HG03460 (cell line): ENCODE results near the gene TNS1.

ENCODE experiments used
- ATAC-seq: cut with Tn5 transposase; IDR thresholded peaks from one replicate; pipeline ENCODE4 v1.9.1; 2021; ENCODE audit not compliant: unreplicated experiment

The TNS1 gene

DNA sequence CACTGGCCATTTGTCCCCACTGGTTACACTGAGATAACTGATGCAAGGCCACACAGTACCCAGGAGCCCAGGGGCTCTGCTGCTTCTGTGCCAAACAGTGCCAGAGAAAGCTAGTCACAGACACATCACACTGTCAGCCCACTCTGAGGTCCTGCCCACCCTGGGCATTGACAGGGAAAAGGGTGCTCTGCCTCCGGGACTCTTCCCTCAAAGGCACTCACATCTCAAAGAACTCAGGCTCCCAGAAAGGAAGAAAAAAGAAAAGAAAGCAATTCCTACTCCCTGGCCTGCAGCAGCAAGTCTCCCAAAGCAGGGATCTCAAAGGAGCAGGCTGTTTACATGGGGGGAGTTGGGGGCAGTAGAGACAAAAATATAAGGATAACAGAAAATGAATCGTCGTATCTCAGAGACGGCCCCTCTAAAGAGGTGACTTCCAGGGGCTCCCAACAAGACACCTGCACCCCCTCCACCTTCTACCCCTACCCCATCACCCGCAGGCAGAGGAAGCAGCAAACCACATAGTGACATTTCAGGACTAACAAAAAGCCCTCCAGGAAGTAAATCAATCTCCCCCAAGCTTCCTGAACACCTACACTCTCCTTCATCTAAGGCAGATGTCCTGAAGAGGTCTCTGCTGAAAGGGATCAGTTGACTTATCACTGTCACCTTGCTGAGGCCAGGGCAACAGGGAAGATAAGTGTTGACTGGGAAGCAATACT is 247.6 kb downstream of the TNS1 start:
- no peak for ATAC-seq

DNA sequence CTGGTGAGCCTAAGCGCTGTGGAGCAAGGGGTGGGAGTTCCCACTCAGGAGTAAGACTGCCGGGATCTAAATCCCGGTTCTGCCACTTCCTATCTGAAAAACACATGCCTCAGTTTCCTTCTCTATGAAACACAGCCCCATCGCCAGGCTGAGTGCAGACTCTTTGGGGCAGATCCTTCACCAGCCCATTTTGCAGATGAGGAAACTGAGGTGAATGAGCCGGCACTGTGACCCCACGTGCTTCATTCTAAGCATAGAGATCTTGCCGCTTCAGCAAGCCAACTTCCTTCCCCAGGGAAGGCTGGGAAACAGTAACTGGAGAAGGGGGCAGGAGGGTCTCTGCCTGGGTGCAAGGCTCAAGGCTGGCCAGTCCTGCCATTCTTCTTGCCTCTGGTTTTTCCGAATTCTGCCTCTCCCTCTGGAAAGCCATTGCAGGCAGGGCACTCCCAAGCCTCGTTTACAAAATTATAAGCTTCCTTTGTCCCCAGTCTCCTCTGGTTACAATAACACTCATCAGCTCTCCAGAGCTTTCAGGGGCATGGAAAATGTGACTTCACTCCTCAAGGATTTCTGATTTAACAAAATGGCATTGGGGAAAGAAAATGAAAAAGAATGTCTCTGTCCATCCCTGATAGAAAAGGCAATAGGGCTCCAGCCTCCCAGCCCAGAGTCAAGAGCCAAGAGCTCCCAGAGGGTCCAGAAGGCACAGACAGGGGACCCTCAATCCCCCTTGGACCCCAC is 249.2 kb downstream of the TNS1 start:
- ATAC-seq: no peak

DNA sequence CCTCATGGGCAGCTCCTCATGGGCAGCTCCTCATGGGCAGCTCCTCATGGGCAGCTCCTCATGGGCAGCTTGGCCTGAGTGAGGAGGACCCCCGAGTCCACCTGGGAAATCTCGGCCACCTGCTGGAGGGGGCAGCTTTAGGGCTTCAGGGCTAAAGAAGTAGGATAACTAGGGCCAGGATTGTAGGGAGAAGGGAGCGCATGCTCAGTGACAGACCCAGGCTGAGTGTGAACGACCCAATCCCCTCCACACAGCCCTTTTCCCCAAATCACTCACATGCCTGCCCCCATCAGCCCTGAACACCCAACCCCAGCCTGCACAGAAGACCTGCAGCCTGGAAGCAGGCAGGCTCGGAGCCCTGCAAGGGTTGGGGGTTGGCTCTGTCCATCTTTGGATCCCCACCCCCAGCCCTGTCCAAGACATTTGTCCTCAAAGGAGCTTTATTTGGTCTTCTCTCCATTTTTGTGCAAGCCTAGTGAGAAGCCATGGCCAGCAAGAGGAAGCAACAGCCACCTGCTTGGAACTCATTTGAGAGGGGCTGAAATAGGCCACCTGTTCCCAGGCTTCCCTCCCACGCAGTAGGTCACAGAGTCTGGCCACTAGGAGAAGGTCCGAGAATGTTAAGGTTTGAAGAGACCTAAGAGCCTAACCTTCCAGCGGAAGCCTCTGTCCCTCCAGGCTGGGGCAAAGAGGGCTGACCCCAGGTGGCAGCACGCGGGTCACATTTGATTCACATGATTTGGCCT is 249.9 kb downstream of the TNS1 start:
- no peak for ATAC-seq

DNA sequence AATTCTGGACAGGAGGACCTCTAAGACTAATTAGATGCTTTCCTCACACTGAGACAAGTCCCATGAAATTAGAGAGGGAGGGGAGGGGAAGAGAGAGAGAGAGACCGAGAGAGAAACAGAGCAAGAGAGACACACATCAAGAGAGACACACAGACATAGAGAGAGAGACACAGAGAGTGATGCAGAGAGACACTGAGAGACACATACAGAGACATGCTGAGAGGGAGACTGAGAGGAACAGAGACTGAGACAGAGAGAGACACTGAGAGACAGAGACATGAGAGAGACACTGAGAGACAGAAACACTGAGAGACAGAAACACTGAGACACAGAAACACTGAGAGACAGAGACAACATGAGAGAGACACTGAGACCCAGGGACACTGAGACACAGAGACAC is 250.8 kb downstream of the TNS1 start:
- ATAC-seq: no peak

DNA sequence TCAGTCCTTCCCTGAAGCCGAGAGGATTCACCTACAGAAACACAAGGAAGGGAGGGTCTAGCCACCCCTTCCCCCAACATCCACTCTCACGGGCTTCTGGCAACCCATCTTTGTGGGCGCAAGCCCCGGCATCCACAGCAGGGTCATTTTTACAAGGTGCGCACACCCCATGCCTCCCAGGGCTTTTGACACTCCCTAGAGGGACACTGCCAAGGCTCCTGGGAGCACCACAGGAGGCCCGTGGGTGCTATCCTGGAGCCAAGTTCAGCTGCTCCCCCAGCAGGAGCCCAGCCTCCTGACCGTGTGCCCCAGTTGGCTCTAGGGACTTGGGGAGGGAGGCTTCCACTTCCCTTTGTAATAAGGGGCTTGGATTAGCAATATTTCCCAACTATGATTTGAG is 251.6 kb downstream of the TNS1 start:
- ATAC-seq: no peak
